GM13977 (cell line): ENCODE measurements around the gene CCDC182.
A peak's percentile ranks its signal among the peaks of the same experiment; 100 is the strongest.

Source experiments
- DNase-seq: peaks from one replicate; pipeline ENCODE4 v3.0.0; 2012; ENCODE audit warnings: low spot score
- in situ Hi-C: fragments of 300-500 bp; cut with MboI; formaldehyde crosslinking; loops from one replicate; pipeline ENCODE4 v1.12.0; 2022; ENCODE audit warnings: low sequenced_read_pairs, low pct_unique_long_range_greater_than_20kb, mixed read lengths, inconsistent platforms; ENCODE audit not compliant: unreplicated experiment
- TF ChIP-seq, protein P1 (sequence below): IDR thresholded peaks from 2 replicates; pipeline ENCODE4 v1.5.1; 2012; ENCODE audit warnings: mild to moderate bottlenecking, control low read depth; ENCODE audit not compliant: insufficient read depth; ENCODE audit errors: extremely low read depth, missing control alignments

CCDC182 gene

GRCh38 chr17:57726213-57726790 is 18.8 kb downstream of the CCDC182 start:
- no peak for DNase-seq
- in situ Hi-C loops, result loop anchor here (25.0 kb wide), 2 partner anchors 489 to 589 kb away; no protein-coding TSS in a partner anchor
- TF ChIP-seq, protein P1, sequence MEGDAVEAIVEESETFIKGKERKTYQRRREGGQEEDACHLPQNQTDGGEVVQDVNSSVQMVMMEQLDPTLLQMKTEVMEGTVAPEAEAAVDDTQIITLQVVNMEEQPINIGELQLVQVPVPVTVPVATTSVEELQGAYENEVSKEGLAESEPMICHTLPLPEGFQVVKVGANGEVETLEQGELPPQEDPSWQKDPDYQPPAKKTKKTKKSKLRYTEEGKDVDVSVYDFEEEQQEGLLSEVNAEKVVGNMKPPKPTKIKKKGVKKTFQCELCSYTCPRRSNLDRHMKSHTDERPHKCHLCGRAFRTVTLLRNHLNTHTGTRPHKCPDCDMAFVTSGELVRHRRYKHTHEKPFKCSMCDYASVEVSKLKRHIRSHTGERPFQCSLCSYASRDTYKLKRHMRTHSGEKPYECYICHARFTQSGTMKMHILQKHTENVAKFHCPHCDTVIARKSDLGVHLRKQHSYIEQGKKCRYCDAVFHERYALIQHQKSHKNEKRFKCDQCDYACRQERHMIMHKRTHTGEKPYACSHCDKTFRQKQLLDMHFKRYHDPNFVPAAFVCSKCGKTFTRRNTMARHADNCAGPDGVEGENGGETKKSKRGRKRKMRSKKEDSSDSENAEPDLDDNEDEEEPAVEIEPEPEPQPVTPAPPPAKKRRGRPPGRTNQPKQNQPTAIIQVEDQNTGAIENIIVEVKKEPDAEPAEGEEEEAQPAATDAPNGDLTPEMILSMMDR, result no peak

DNA sequence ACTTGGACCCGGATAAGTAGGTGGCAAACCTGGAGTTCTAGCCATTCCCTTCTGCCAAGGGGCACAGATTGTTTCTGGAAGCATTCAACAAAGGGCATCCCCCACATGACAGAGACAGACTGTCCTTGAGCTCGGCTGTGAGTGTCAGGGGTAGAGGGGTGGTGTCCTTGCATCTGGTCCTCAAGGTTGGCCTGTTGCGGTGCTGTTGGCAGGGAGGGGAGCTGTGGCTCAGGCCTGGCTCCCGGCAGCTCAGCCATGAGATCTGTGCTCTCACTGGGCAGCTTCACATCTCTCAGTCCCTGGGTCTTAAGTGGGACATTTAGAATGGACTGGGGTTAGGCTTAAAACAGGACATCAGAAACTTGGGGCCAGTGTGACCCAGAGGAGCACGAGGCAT is 20.4 kb downstream of the CCDC182 start:
- TF ChIP-seq, protein P1, result no peak
- DNase-seq, result no peak
- in situ Hi-C loops, result loop anchor here (25.0 kb wide), 2 partner anchors 487 to 587 kb away; no protein-coding TSS in a partner anchor

- TF ChIP-seq, protein P1, result no peak
- in situ Hi-C loops, result no loop called here
- DNase-seq, result peak; percentile 28
Measured at GRCh38 chr17:57724026-57724728, 20.9 kb downstream of the CCDC182 start.

- in situ Hi-C loops, result no loop called here
Measured at GRCh38 chr17:57723427-57724025, 21.6 kb downstream of the CCDC182 start.

GRCh38 chr17:57722704-57723043 is 22.4 kb downstream of the CCDC182 start:
- no peak for DNase-seq
- in situ Hi-C loops, result no loop called here
- TF ChIP-seq, protein P1, result no peak

More at GRCh38 chr17:57723427-57724025, 21.6 kb downstream of the CCDC182 start:
- no peak for DNase-seq
- TF ChIP-seq, protein P1, result no peak

DNA sequence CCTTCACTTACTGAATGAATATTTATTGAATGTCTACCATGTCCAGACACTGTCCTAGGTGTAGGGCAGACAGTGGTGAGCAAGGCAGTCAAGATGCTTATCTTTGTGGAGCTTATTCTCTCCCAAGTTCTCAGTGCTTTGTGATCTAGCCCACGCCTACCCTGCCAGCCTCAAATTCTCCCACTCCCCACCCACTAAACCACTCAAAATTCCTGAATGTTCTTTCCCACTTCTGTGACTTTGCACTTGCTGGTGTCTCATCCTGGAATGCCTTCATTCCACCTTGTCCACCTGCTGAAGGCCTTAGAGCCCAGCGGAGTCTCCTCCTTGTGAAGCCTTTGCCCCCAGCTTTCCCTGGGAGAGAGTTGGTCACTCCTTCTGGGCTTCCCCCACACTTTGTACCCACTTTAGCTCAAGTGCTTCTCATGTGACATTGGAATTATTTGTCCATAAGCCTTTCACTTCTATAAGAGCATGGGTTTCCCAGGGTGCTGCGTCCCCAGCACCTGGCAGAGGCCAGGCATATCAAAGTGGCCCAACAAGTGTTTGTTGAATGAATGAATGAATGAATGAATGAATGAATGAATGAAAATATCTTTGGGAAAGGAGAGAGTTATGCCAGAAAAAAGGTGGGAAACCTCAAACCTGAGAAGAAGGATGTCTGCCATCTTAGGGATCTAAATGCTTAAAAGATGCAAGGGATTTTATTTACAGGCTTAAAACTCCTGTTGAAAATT is 23.0 kb downstream of the CCDC182 start:
- in situ Hi-C loops, result no loop called here

More for the DNA sequence above, 23.0 kb downstream of the CCDC182 start:
- TF ChIP-seq, protein P1, result no peak
- DNase-seq, result no peak
